ENCODE data around the gene FAM114A2.
A peak's percentile ranks its signal among the peaks of the same experiment; 100 is the strongest.
"Not testable (repeated sequence)": the region's sequence is repeated elsewhere in the genome, so short reads cannot be mapped to it uniquely, and the experiment has no call there.

The FAM114A2 gene

DNA sequence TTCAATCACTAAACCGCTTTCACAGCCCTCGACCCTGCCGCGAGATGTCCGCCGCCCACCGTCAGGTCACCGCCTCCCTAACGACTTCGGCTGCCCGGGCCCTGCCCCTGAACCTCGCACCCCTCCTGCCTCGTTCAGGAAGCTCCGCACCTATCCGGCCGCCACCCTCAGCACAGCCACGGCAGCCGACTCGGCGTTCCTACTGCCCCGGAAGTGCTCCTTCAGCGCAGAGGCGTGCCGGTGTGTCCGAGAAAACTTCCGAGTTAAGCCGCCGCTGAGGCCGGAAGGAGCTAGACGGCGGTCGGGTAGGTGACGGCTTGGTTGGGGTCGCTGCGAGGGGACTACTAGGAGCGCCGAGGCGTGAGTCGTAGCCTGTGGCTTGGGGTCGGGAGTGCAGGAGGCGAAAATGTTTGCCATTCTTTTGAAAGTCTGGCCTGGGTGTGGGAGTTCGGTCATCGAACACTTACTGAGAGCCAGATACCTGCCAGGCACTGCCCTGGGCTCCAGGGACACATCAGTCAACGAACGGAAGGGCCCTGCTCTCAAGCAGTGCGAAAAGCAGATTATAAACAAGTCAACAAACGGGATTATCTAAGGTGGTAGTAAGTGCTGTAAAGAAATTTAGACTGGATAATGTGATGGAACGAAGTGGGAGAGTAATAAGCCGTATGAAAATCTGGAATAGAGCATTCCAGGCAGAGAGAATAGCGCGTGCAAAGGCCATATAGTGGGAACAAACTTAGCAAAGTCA is at the start of gene FAM114A2, which contains the start of gene MFAP3:
FAM114A2 (minus strand) TSS at position 204 of the 751 bp plus-strand sequence. CDS start 3,957 bp downstream, outside the sequence.
MFAP3 (plus strand) TSS at position 261 of the 751 bp plus-strand sequence. CDS start 10,756 bp downstream, outside the sequence.
- H3K36me3 Mint-ChIP-seq, result no peaks in the 10 kb centered on the region
- H3K4me1 Mint-ChIP-seq, result peaks cover 65% of the 10 kb centered on the region
- H3K4me3 Mint-ChIP-seq, result peak within 1 kb of the TSS; percentile 93
- no peaks in the 10 kb centered on the region for H3K9me3 Mint-ChIP-seq
- H3K27me3 Mint-ChIP-seq, result no peaks in the 10 kb centered on the region
- H3K27ac Mint-ChIP-seq, result peak within 1 kb of the TSS; percentile 97

DNA sequence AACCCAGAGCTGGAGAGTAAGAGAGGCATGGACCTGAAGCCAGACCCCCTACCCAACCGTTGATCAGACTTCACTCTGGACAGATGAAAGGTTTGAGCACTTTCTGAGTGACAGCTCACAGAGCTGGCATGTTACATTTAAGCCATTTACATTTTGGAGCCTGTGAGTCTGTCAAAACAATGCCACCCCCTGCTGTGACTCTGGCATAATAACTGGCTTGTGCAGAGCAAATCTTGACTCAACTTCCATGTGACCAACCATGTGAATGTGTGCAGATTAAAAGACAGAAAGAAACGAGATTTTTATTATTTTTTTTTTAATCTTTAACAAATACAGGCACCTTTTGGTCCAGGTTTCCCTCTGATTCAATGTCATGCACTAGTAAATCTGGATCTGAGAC is 48.5 kb upstream of the FAM114A2 start:
- Mint-ChIP-seq H3K27ac (no peak overlapping the region), H3K36me3 (no peaks in the 10 kb centered on the region), H3K4me3 (no peak overlapping the region), H3K27me3 (peaks cover 2% of the 10 kb centered on the region), H3K4me1 (peaks cover 9% of the 10 kb centered on the region), H3K9me3 (no peaks in the 10 kb centered on the region)

DNA sequence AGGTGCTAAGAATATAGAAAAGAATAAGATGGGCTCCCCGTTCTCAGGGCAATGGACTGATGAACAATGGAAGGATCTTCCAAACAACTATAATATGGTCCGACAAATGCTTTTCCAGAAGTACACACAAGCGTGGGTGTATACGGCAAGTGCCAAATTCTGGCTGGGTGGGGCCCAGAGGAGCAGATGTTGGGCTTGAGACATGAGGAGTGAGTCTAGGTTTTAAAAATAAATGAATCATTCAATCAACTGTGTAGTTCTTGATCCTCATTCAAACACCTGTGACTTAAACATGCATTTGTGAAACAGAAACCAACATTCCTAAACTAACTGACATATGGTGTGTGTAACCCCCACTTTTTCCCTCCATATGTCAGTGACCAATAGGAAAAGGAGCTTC is 47.9 kb upstream of the FAM114A2 start:
- Mint-ChIP-seq H3K27ac (no peak overlapping the region), H3K4me1 (peaks cover 9% of the 10 kb centered on the region)

DNA sequence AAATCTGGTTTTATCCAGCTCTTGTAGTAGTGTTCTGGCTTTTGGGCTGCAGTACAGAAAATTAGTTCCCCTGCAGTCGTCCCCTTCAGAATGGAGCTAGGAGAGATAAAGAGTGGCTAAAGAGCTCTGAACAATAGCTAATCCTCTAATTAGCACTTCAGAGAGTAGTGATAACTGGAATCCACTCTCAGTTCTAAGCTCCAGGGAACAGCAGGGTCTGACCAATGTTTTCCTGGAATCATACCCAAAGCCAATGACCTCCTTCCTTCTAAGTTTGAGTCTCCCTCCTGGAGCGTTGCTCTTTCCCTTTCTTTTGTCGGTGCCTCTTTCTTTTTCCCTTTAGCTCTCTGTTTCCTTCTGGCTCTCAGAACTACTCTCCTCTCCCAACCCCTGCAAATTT is 47.4 kb upstream of the FAM114A2 start:
- Mint-ChIP-seq H3K36me3 (no peaks in the 10 kb centered on the region), H3K4me3 (no peak overlapping the region), H3K4me1 (peaks cover 9% of the 10 kb centered on the region), H3K27me3 (peaks cover 1% of the 10 kb centered on the region), H3K9me3 (no peaks in the 10 kb centered on the region), H3K27ac (no peak overlapping the region)

More for the DNA sequence above, 47.9 kb upstream of the FAM114A2 start:
- peaks cover 1% of the 10 kb centered on the region for H3K27me3 Mint-ChIP-seq
- H3K9me3 Mint-ChIP-seq, result no peaks in the 10 kb centered on the region
- H3K4me3 Mint-ChIP-seq, result no peak overlapping the region
- no peaks in the 10 kb centered on the region for H3K36me3 Mint-ChIP-seq

DNA sequence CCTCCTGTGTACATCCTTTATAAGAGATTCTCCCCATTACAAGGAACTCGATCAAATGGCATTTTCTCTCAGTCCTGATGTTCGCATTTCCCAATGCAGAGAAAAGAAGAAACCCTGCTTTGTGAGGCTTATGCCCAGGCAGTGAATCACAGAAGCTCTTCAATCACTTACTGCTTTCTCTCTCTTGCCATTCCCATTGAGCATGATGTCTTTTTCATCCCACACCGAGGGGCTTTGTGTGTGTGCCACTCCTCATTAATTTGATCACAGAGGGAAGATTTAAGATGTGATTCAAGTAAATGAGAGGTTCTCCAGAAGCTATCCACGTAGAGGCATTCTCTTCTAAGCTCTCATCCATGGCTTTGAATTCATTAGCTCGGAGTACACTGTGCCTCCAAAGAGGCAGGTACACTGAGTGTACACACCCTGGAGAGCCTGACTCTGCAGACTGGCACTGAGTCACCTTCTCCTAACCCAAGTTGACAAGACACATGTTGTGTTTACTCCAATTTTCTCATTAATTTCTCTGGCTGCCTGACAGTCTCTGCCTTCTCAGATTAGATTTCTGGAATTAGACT is 45.4 kb upstream of the FAM114A2 start:
- H3K27me3 Mint-ChIP-seq, result no peaks in the 10 kb centered on the region
- no peak overlapping the region for H3K27ac Mint-ChIP-seq
- no peak overlapping the region for H3K4me3 Mint-ChIP-seq
- peaks cover 9% of the 10 kb centered on the region for H3K4me1 Mint-ChIP-seq
- H3K9me3 Mint-ChIP-seq, result no peaks in the 10 kb centered on the region
- H3K36me3 Mint-ChIP-seq, result no peaks in the 10 kb centered on the region

DNA sequence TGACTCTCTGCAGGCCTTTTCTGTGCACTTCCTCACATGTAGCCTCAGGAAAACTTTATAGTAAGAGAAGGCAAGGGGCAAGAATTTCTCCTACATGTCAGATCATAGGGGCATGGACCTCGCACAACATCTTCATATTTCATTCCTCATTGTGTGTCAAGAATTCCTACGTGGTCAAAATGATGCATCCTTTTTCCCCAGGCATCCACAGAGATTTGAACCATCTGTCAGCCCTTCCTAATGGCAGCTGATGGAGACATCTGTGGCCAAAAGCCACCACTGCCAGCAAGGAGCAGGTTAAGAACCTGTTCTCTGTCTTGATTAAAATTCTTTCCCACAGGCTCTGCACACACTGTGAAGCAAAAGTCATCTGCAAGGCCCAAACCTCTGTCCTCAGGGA is 42.5 kb upstream of the FAM114A2 start:
- Mint-ChIP-seq H3K4me3 (no peak overlapping the region), H3K9me3 (no peaks in the 10 kb centered on the region), H3K4me1 (peaks cover 16% of the 10 kb centered on the region), H3K36me3 (no peaks in the 10 kb centered on the region), H3K27ac (no peak overlapping the region), H3K27me3 (no peaks in the 10 kb centered on the region)

DNA sequence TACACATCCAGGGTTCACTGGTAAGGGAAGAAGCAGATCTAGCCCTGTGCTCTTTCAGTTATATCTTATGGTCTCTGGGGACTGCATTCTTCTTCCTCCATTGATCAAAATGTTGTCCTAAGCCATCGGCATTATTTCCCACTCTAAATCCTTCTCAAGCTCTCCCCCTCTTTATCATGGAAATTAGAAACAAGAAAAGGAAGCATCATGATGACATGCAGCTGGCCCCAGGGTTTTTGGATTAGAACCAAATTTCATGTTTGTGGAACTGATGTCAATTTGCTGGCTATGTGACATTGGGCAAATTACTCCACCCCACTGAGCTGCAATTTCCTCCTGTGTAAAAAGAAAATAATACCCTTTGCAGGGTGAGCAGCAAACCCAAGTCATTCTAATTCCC is 39.6 kb upstream of the FAM114A2 start:
- Mint-ChIP-seq H3K9me3 (no peaks in the 10 kb centered on the region), H3K27ac (no peak overlapping the region), H3K27me3 (no peaks in the 10 kb centered on the region), H3K36me3 (no peaks in the 10 kb centered on the region), H3K4me1 (peaks cover 19% of the 10 kb centered on the region), H3K4me3 (no peak overlapping the region)

DNA sequence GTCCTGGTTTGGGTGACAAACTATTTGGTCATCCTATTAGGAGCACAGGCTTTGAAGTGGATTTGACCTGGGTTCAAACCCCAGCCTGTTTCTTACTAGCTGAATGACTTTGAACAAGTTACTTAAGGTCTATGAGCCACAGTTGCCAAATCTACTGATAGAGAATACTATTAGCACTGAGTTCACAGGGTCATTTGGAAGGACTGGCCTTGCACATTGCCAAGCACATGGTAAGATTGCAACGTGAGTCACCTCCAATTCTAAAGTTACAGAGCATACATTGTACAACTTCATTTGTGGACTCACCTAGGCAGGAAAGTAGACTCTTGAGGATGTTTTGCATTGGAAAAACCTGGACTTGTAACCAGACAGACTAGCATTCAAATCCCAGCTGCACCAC is 39.0 kb upstream of the FAM114A2 start:
- Mint-ChIP-seq H3K4me1 (peaks cover 23% of the 10 kb centered on the region), H3K9me3 (no peaks in the 10 kb centered on the region), H3K27me3 (no peaks in the 10 kb centered on the region), H3K4me3 (no peak overlapping the region), H3K27ac (no peak overlapping the region), H3K36me3 (no peaks in the 10 kb centered on the region)

DNA sequence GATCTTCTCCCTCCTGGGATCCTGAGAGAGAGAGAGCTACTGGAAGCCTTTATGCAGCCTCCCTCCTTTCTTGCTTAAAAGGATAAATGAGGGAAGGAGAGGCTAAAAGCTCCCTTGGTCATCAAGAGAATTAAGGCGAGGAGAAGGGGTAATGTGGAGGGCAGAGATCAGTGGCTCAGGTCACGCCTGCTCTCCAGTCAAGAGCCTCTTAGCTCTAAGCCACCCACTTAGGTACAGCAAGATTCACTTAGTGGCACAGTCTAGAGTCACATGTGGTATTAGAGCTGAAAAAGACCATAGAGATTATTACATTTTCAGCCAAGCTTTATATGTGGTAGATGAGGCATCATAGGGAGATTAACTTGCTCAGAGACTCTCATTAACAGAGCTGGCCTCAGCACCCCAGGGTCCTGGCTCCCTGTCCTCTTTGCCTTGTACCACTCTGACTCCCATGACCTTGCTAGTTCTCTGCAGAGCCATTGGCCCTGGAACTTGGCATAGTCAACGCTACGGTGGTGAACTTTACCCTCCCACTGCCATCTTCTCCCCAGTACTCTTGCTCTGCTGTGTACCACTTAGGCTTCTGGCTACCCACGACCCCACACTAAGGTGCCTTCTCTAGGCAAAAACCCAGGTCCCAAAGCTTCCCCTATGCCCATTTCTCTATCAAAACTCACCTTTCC is 37.7 kb upstream of the FAM114A2 start:
- H3K27me3 Mint-ChIP-seq, result no peaks in the 10 kb centered on the region
- H3K36me3 Mint-ChIP-seq, result no peaks in the 10 kb centered on the region
- H3K4me1 Mint-ChIP-seq, result peaks cover 30% of the 10 kb centered on the region
- no peak overlapping the region for H3K4me3 Mint-ChIP-seq
- no peak overlapping the region for H3K27ac Mint-ChIP-seq
- H3K9me3 Mint-ChIP-seq, result no peaks in the 10 kb centered on the region

DNA sequence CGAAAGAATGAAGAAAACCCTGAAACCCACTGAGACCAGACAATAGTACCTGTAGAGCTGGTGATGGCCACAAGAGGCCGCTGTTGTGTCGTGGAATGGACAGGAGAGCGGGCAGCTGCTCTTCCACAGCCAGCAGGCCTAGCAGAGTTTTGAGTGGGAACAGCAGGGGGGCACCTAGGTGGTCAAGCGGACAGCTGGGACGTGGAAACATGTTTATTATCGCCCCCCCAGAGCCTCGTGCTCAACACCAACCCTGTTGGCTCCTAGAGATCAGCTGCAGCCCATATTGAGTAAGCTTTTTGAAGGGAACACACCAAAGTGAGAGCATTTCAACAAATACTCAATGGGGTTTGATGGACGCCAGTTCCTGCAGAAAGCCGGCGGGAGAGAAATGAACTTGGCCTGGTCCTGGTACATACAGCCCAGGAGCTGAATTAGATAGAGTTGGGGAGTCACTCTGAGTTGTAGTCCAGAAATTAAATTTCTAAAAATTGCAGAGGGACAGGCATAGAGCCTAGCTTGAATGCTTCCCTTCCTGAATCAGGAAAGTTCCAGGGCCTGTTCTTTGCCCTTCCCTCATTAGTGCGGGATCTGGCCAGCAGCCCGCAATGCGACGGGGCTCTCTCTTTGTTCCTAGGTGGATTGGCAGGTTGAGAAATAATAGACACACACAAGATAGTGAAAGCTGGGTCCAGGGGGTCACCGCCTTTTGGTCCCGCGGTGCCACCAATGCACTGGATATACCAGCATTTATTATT is 33.9 kb upstream of the FAM114A2 start:
- Mint-ChIP-seq H3K9me3 (no peaks in the 10 kb centered on the region), H3K36me3 (no peaks in the 10 kb centered on the region), H3K27ac (no peak overlapping the region), H3K4me1 (peaks cover 30% of the 10 kb centered on the region), H3K4me3 (no peak overlapping the region), H3K27me3 (no peaks in the 10 kb centered on the region)

DNA sequence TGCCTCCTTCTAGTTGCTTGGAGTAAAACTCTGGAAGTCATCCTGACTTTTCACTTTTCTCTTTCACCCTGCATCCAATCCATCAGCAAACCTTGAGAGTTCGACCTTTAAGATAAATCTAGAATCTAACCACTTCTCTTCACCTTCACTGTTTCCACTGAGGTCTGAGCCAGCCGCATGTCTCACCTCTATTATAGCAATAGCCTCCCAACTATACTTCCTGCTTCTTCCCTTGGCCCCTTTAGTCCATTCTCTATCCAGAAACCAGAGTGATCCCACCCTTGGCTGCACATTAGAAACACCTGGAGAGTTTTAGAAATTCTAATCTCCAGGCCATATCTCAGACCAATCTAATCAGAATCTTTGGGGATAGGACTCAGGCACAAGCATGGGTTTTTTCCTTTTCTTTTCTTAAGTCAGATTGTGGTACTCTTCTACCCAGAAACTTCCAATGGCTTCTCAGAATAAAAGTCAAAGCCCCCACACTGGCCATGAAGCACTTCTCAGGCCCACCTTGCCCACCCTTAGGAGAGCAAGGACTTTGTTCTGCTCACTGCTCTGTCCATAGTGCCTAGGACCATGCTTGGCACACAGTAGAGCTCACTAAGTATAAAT is 33.2 kb upstream of the FAM114A2 start:
- H3K9me3 Mint-ChIP-seq, result no peaks in the 10 kb centered on the region
- H3K27ac Mint-ChIP-seq, result no peak overlapping the region
- H3K4me1 Mint-ChIP-seq, result peaks cover 25% of the 10 kb centered on the region
- no peaks in the 10 kb centered on the region for H3K27me3 Mint-ChIP-seq
- H3K4me3 Mint-ChIP-seq, result no peak overlapping the region
- no peaks in the 10 kb centered on the region for H3K36me3 Mint-ChIP-seq

DNA sequence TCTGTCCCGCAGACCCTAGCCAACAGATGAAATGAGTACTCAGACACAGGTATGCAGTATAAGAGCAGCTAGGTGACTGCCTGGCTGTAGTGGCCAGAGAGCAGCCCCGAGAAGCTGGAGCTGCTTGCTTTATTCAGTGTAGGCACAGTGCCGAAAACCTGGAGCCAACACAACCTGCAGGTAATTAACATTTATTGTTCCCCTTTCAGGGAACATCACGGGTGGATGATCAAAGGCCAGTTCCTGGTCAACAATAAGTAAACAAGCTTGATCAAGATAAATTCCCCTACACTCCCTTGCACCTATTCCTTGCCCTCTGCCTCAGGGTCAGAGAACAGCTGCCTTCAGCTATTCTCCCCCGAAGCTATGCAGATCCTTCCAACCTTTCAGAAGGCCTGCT is 31.1 kb upstream of the FAM114A2 start:
- H3K4me1 Mint-ChIP-seq, result peaks cover 15% of the 10 kb centered on the region
- not testable (repeated sequence) for H3K27ac Mint-ChIP-seq, H3K9me3 Mint-ChIP-seq, H3K4me3 Mint-ChIP-seq, H3K27me3 Mint-ChIP-seq, H3K36me3 Mint-ChIP-seq

DNA sequence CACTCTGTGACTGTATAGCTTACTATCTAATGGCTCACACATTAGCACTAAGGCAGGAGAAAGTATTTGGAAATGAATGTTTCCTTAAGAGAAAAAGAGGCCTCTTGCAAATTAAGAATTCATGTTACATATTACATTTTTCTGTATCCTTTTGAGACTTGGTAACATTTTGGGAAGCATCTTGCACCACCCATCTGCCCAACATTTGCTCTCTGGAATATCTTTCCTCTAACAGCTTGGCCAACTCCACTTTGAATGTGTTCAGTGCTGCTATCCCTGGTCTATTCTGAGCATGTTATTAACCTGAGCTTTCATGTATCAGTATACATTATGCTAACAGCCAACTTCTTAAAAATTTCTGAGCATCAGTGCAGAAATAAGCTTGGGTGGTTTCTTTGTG is 27.3 kb upstream of the FAM114A2 start:
- Mint-ChIP-seq H3K4me1 (no peaks in the 10 kb centered on the region), H3K4me3 (no peak overlapping the region), H3K27me3 (no peaks in the 10 kb centered on the region), H3K36me3 (peaks cover 3% of the 10 kb centered on the region), H3K9me3 (no peaks in the 10 kb centered on the region), H3K27ac (no peak overlapping the region)

DNA sequence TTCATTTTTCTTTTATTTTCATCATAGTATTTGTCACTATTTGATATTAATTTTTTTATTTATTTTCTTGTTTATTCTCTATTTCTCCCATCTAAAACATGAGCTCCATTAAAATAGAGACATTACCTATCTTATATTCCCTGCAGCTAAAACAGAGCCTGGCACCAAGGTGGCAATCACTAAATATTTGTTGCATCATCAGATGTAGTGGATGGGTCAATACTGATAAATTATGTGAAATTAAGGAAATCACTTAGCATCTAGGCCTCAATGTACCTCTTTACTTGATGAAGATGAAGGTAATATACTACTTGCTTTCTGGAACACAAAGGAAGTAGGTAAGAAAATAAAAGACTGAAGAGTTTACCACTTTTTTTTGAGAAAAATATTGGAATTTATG is 24.7 kb upstream of the FAM114A2 start:
- no peak overlapping the region for H3K27ac Mint-ChIP-seq

DNA sequence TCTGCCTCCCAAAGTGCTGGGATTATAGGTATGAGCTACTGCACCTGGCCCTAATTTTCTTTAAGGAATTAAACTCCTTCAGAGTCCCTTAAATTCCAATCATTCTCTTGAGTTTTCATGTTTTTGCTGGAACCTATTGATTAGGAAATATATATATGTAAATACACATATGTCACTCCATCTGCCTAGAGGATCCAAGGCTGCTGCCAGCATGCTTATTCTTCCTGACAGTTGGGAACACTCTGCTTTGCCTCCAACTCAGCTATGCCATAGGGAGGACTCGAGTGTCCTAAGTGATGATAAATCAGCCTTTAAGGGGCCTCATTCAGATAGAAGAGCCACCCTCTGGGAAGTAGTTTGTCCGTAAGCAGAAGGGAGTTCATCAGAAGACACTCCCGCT is 21.9 kb upstream of the FAM114A2 start:
- no peak overlapping the region for H3K4me3 Mint-ChIP-seq
- peaks cover 9% of the 10 kb centered on the region for H3K36me3 Mint-ChIP-seq
- H3K9me3 Mint-ChIP-seq, result no peaks in the 10 kb centered on the region
- H3K27me3 Mint-ChIP-seq, result no peaks in the 10 kb centered on the region
- H3K4me1 Mint-ChIP-seq, result peaks cover 21% of the 10 kb centered on the region
- H3K27ac Mint-ChIP-seq, result no peak overlapping the region

More for the DNA sequence above, 24.7 kb upstream of the FAM114A2 start:
- Mint-ChIP-seq H3K27me3 (no peaks in the 10 kb centered on the region), H3K4me1 (peaks cover 10% of the 10 kb centered on the region), H3K4me3 (no peak overlapping the region), H3K9me3 (no peaks in the 10 kb centered on the region), H3K36me3 (peaks cover 3% of the 10 kb centered on the region)

Measured in activated naive CD4-positive, alpha-beta T cell treated with anti-CD3 and anti-CD28 coated beads, Interleukin-2, amount 50 U/mL, for 24 hours (primary cell).